B cell (primary cell): ENCODE data around the gene BBX.

Experiments
- EZH2 ChIP-seq: IDR thresholded peaks from 2 replicates; pipeline ENCODE4 v1.6.1; 2012; ENCODE audit warnings: borderline replicate concordance, low read depth, mild to moderate bottlenecking, moderate library complexity, low read length; ENCODE audit not compliant: insufficient read depth, poor library complexity, severe bottlenecking
- TF ChIP-seq, protein P1 (sequence below): fragments of 200-600 bp; IDR thresholded peaks from one replicate; pipeline ENCODE4 v1.8.0; 2022; ENCODE audit warnings: antibody characterized with exemption, mild to moderate bottlenecking

GRCh38 chr3:107765524-107765923 is 242.8 kb downstream of the BBX start:
- TF ChIP-seq, protein P1, sequence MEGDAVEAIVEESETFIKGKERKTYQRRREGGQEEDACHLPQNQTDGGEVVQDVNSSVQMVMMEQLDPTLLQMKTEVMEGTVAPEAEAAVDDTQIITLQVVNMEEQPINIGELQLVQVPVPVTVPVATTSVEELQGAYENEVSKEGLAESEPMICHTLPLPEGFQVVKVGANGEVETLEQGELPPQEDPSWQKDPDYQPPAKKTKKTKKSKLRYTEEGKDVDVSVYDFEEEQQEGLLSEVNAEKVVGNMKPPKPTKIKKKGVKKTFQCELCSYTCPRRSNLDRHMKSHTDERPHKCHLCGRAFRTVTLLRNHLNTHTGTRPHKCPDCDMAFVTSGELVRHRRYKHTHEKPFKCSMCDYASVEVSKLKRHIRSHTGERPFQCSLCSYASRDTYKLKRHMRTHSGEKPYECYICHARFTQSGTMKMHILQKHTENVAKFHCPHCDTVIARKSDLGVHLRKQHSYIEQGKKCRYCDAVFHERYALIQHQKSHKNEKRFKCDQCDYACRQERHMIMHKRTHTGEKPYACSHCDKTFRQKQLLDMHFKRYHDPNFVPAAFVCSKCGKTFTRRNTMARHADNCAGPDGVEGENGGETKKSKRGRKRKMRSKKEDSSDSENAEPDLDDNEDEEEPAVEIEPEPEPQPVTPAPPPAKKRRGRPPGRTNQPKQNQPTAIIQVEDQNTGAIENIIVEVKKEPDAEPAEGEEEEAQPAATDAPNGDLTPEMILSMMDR: no peak
- TF ChIP-seq EZH2: no peak
